H54 (cell line): Measurements from ENCODE around the gene OR6C65.
"Not testable (repeated sequence)": the region's sequence is repeated elsewhere in the genome, so short reads cannot be mapped to it uniquely, and the experiment has no call there.

ENCODE experiments used
- DNase-seq: peaks from one replicate; pipeline ENCODE4 v3.0.0; 2011; ENCODE audit warnings: low spot score, mixed read lengths; ENCODE audit not compliant: insufficient read length
- FAIRE-seq: peaks from 3 replicates; lab custom pipeline; 2011; peaks lifted over from hg19 to GRCh38; lab: Jason Lieb, UNC
- POLR2A ChIP-seq: IDR thresholded peaks from 2 replicates; pipeline ENCODE4 v1.6.1; 2011; ENCODE audit warnings: low read depth, mild to moderate bottlenecking, low read length

Gene OR6C65

GRCh38 chr12:55400229-55400628 is at the start of gene OR6C65:
TSS of gene OR6C65 (plus strand) at chr12:55400529. CDS start at chr12:55400529, 0 bp downstream.
- DNase-seq, result no peak
- no peak for FAIRE-seq

DNA sequence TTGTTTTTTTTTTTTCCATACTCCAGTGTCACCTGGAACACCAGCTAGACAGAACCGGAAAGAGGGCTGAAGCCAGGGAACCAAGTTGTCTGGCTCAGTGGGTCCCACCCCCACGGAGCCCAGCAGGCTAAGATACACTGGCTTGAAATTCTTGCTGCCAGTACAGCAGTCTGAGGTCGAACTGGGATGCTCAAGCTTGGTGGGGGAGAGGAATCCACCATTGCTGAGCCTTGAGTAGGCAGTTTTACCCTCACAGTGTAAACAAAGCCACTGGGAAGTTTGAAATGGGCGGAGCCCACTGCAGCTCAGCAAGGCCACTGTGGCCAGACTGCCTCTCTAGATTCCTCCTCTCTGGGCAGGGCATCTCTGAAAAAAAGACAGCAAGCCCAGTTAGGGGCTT is 45.0 kb upstream of the OR6C65 start:
- DNase-seq, FAIRE-seq: not testable (repeated sequence)

More at GRCh38 chr12:55400229-55400628, at the start of gene OR6C65:
- no peak for TF ChIP-seq POLR2A

DNA sequence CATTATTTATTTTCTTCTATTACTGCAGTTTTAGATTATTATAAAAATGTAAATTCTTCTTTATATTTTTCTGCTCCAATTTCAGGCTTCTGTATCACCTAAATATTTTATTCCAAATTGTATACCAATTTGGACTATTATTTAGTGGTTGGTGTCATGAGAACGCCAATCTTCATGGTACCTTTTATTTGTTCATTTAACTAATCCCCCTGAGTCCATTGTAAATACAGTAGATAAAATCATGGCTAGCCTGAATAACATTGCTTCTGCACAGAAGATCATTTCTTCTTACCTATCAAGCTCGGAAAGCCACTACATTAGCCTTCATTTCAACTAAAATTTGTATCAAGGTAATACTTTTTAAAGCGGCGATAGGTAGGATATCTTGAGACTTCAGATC is 37.7 kb upstream of the OR6C65 start, which contains the start of gene OR6C75:
OR6C75 (plus strand) TSS at position 301 of the 400 bp plus-strand sequence. CDS start 2,136 bp downstream, outside the sequence.
- no peak for TF ChIP-seq POLR2A
- FAIRE-seq, result no peak
- DNase-seq, result no peak

GRCh38 chr12:55365086-55365485 is 35.2 kb upstream of the OR6C65 start:
- DNase-seq (no peak), FAIRE-seq (no peak)
- TF ChIP-seq POLR2A, result no peak

DNA sequence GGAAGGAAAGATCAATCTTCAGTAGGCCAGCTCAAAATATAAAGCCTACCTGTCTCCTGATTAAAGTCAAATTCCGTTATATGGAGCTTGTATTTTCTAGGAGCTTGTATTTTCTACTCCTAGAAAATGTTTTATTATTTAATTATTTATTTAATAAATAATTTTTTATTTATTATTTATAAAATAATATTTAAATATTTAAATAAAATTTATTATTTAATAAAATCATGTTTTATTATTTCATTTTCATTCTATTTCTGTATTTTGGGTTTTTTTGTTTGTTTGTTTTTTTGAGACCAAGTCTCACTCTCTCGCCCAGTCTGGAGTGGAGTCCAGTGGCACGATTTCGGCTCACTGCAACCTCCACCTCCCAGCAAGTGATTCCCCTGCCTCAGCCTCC is 27.8 kb upstream of the OR6C65 start:
- TF ChIP-seq POLR2A, result no peak
- DNase-seq (no peak), FAIRE-seq (no peak)

DNA sequence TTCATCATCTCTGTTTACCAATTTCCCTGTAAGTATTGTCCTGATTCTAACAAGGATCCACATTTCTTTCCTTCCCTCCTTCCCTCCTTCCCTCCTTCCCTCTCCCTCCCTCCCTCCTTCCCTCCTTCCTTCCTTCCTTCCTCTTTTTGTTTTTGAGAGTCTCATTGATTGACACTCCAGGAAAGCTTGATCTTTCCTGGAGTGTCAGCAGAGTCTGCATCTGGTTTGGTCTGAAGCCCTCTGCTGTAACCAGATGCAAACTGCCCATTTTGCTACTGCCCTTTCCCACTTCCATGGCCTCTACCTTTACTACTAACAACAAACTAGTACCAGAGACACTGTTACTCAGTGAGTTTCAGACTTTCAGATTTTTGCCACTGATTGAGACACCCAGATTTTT is 14.4 kb upstream of the OR6C65 start:
- DNase-seq, result no peak
- FAIRE-seq, result no peak
- no peak for TF ChIP-seq POLR2A

- FAIRE-seq, result no peak
- TF ChIP-seq POLR2A, result no peak
- DNase-seq, result no peak
These were observed 8.1 kb upstream of the OR6C65 start for GRCh38 chr12:55392032-55392795.

DNA sequence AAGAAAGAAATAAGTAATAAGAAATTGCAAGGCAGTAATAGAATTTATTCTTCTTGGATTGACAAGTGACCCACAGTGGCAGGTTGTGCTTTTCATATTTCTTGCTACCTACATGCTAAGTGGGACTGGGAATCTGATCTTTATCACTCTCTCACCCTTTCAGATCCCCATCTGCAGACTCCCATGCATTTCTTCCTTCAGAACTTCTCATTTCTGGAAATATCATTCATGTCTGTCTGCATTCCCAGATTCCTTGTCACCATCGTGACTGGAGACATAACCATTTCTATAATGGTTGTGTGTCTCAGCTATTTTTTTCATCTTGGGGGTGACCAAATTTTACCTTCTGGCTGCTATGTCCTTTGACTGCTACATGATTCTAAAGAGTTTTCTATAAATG is 4.0 kb upstream of the OR6C65 start:
- no peak for TF ChIP-seq POLR2A
- DNase-seq, result no peak
- FAIRE-seq, result no peak

DNA sequence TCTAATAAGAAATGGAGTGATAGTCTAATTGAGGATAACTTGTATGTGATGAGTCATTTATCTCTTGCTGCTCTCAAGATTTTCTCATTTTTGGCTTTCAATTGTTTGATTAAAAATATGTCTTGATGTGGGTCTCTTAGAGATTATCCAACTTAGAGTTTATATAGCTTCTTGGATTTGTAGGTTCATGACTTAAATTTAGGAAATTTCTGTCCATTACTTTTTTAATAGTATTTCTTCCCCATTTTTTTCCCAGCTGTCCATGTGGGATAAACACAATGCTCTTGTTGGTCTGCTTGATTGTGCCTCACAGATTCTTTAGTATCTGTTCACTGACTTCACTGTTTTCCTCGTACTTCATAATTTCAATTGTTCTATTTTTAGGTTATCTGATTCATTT is 7.5 kb downstream of the OR6C65 start:
- no peak for TF ChIP-seq POLR2A
- FAIRE-seq, result no peak

GRCh38 chr12:55409133-55409532 is 8.8 kb downstream of the OR6C65 start:
- FAIRE-seq, DNase-seq: not testable (repeated sequence)

More for the DNA sequence above, 7.5 kb downstream of the OR6C65 start:
- no peak for DNase-seq

DNA sequence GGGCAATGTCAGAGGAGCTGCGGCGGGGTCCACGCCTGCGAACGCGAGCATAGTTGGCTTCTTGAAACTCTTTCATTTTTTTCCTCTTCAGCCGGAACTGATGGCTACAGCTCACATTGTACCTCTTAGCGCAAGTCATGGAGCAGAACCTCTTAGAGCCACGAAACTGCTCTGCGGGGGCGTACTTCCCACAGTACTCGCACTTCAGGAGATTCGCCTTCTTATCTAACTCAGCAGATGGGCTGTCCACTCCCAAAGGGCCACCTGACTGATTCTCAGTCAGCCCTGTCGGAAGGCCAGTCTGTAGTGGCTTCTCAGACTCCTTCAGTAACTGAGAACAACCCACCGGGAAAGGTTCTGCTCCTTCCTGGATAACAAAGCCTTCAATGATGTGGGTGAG is 11.8 kb downstream of the OR6C65 start:
- not testable (repeated sequence) for DNase-seq, FAIRE-seq

DNA sequence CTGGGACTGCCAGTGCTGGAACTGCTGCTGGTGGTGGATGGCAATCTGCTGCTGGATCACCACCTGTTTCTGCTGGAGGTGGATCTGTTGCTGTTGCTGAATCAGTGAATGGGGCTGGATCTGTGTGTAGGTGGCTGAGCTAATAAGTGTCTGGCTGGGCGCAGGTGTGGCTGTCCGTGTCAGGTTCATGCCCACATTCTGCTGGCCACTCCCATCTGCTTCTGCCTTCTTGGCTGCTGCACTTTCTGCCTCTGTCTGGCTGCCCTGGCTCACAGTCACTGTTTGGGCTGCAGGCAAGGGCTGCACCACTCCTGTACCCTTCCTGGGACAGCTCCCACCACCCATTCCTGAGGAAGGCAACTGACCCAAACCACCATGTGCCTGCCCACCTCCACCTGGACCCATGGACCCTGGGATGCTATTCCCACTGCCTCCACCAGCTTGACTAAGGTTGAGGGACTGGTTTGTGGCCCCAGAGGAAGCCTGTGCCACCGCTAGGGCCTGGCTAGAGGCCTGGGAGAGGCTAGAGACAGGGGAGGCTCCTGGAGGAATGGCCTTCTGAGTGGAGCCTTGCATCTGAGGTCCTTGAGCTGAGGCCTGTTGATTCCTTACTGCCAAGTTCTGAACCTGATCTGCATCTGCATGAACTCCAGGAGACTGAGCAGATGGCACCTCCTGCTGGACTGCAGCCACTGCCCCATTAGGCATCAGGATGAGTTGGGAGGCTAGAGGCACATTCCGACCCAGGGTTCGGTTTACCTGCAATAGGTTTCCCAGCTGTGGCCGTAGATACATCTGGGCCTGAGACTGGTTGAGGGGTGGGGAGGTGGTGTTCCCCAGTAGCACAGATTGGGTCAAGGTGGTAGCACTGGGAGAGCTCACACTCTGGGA is 13.4 kb downstream of the OR6C65 start:
- not testable (repeated sequence) for FAIRE-seq, DNase-seq

DNA sequence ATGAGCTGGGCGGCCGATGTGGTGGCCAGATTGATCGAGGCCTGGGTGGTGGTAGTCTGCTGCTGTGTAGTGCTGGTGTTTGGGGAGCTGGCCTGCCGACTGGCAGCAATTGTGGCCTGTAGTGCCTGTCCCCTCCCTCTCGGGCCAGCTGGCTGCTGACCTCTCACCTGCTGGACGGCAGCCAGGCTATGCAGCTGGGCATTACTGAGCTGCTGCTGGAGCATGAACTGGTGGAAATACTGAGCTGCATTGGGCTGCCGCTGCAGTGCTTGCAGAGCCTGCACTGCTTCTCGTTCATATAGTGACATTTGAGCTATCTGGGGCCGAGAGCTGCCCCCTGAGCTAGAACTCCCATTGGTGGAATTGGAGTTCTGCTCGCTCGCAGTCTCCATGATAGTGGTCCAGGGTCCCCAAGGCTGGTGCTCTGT is 14.1 kb downstream of the OR6C65 start:
- not testable (repeated sequence) for DNase-seq, FAIRE-seq

DNA sequence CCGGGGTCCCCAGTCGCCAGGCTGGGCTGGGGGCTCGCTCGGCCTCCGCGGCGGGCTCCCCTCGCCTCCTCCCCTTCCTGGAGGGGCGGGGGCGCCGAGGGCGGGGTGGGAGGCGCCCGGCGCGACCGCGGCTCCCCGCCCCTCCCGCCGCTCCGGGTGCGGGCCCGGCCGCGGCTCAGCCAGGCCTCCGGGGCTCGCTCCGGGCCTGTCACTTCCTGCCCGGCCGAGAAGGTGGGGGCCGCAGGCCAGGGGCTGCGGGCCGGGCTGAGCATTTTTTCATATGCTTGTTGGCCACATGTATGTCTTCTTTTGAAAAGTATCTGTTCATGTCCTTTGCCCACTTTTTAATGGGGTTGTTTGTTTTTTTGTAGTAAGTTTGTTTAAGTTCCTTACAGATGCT is 14.6 kb downstream of the OR6C65 start:
- not testable (repeated sequence) for DNase-seq, FAIRE-seq
